Activated CD8-positive, alpha-beta memory T cell treated with anti-CD3 and anti-CD28 coated beads for 36 hours (primary cell): ENCODE measurements around the gene TERT. TPM values are rescaled to one million over a fixed set of nuclear protein-coding genes. Genes with fewer than 3 reads are reported as not detected.

ENCODE experiments used
- CTCF ChIA-PET: fragments of 350-600 bp; sonication (Branson Sonifier 250); formaldehyde crosslinking; loops from one replicate; lab custom pipeline; 2021; ENCODE audit warnings: antibody characterized with exemption; lab: Charles Lee
- POLR2A ChIA-PET: fragments of 350-600 bp; sonication (Branson Sonifier 250); formaldehyde crosslinking; loops from one replicate; lab custom pipeline; 2021; ENCODE audit warnings: antibody characterized with exemption; lab: Charles Lee
- total RNA-seq, 2 experiments: library from RNA; stranded (reverse); gene quantifications; one replicate each; pipeline ENCODE4 v1.2.3, GENCODE V29; 2021

The TERT gene
- total RNA-seq, 2 experiments from 2014 or later = 2.9 to 4.0 TPM

- ChIA-PET POLR2A (no interaction called here), CTCF (no interaction called here)
Observed at GRCh38 chr5:1203968-1204692, 90.7 kb downstream of the TERT start.

- ChIA-PET POLR2A (no interaction called here), CTCF (no interaction called here)
Observed at GRCh38 chr5:1203311-1203967, 91.4 kb downstream of the TERT start.

Other genes with a start within 250 kb of the TERT start
- 1 to 10 TPM; 5.3 to 6.8 TPM for gene SLC12A7, start 183.0 kb downstream of the TERT start, total RNA-seq
- gene SLC6A19, start 93.5 kb downstream of the TERT start, total RNA-seq = not detected
- gene SLC6A18, start 69.7 kb downstream of the TERT start, total RNA-seq = not detected
- gene CLPTM1L, start 50.0 kb upstream of the TERT start, total RNA-seq = 100 to 1,000 TPM; 112 TPM
- gene SLC6A3, start 150.4 kb upstream of the TERT start, total RNA-seq = under 1 TPM in 1 of 2 experiments, not detected in 1; 0.08 TPM
- gene LPCAT1, start 228.9 kb upstream of the TERT start, total RNA-seq = 100 to 1,000 TPM in 1 of 2 experiments, 10 to 100 TPM in 1; 94.2 to 102 TPM